Suprapubic skin (tissue), 4 donors: ENCODE data around the gene CTSZ.

Source experiments
- EP300 ChIP-seq: sonication (generic); formaldehyde crosslinking; IDR thresholded peaks from one replicate; pipeline ENCODE4 v1.6.1; 2017; ENCODE audit warnings: antibody characterized with exemption
- POLR2AphosphoS5 ChIP-seq, 3 donors: sonication (generic); formaldehyde crosslinking; IDR thresholded peaks; one replicate each; pipeline ENCODE4 v1.6.1; 2017; ENCODE audit warnings: antibody characterized with exemption in 3 of 3
- TF ChIP-seq, protein P1 (sequence below), 2 donors: fragments of 200-600 bp in 1 of 2; fragments of 450-650 bp in 1 of 2; sonication (generic) in 1 of 2; IDR thresholded peaks; one replicate each; pipeline ENCODE4 v1.5.1; 2016 to 2019; ENCODE audit warnings: antibody characterized with exemption in 2 of 2, mild to moderate bottlenecking in 1 of 2, moderate library complexity in 1 of 2

DNA sequence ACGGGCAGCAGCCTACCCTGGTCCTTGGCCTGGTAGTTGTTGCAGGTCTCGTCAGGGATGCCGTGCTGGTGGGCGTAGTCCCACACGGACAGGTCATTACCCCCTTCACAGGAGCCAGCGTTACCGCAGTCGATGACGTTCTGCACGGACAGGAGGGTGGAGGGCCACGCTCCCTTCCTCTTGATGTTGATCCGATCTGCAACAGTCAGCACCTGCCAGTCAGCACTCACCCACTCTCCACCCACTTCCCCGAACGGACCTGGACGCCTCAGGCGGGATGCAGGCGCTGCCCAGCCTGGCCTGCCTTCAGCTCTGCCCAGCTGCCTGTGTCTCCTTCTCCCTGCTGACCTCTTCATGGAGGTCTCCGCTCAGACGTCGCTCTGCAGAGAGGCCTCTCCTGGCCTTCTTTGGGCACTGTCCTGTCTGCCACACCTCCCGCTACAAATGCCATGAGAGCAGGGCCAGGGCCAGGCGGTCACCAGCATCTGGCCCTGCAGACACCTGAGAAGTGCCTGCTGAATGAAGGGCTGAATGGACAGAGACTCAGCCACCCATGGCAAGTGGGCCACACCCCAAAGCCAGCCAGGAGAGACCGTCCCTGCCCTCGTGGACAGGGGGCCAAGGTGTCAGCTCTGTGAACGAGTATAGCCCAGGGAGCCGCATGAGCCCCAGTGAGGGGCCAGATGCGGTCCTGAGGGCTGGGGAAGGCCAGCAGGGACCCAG, 5.4 kb downstream of the CTSZ start:
- TF ChIP-seq, protein P1, sequence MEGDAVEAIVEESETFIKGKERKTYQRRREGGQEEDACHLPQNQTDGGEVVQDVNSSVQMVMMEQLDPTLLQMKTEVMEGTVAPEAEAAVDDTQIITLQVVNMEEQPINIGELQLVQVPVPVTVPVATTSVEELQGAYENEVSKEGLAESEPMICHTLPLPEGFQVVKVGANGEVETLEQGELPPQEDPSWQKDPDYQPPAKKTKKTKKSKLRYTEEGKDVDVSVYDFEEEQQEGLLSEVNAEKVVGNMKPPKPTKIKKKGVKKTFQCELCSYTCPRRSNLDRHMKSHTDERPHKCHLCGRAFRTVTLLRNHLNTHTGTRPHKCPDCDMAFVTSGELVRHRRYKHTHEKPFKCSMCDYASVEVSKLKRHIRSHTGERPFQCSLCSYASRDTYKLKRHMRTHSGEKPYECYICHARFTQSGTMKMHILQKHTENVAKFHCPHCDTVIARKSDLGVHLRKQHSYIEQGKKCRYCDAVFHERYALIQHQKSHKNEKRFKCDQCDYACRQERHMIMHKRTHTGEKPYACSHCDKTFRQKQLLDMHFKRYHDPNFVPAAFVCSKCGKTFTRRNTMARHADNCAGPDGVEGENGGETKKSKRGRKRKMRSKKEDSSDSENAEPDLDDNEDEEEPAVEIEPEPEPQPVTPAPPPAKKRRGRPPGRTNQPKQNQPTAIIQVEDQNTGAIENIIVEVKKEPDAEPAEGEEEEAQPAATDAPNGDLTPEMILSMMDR (IDR thresholded peaks at IDR 0.05) = no peak
- no peak for TF ChIP-seq POLR2AphosphoS5 (IDR thresholded peaks at IDR 0.05)
- TF ChIP-seq EP300 = no peak
